WTC11 (cell line): ENCODE results near the gene SLC35F4. TPM values are rescaled to one million over a fixed set of nuclear protein-coding genes. Genes with fewer than 3 reads are reported as not detected.

Source experiments
- ATAC-seq: fragments of 200-7000 bp; cut with Tn5 transposase; 2 replicates; pipeline ENCODE4 v1.10.0; 2021; ENCODE audit warnings: mild to moderate bottlenecking, moderate library complexity
- CTCF ChIA-PET: fragments of 300-600 bp; sonication (Branson Sonifier 250); formaldehyde crosslinking; loops from one replicate; lab custom pipeline; 2021; ENCODE audit warnings: antibody characterized with exemption; lab: Charles Lee
- POLR2A ChIA-PET: fragments of 350-600 bp; sonication (Branson Sonifier 250); formaldehyde crosslinking; loops from one replicate; lab custom pipeline; 2021; ENCODE audit warnings: antibody characterized with exemption; lab: Charles Lee
- DNase-seq: peaks from one replicate; pipeline ENCODE4 v3.0.0; 2021; ENCODE audit warnings: low spot score
- H3K27ac Mint-ChIP-seq: 2 replicates; pipeline ENCODE4 v1.8.0; 2021; ENCODE audit warnings: mixed read lengths
- H3K27me3 Mint-ChIP-seq: 2 replicates; pipeline ENCODE4 v1.8.0; 2021; ENCODE audit warnings: low read depth, mild to moderate bottlenecking, moderate library complexity, mixed read lengths
- H3K36me3 Mint-ChIP-seq: 2 replicates; pipeline ENCODE4 v1.8.0; 2021; ENCODE audit warnings: mixed read lengths
- H3K4me1 Mint-ChIP-seq: 2 replicates; pipeline ENCODE4 v1.8.0; 2022; ENCODE audit warnings: mixed read lengths
- H3K4me3 Mint-ChIP-seq: 2 replicates; pipeline ENCODE4 v1.8.0; 2021; ENCODE audit warnings: mild to moderate bottlenecking, moderate library complexity, mixed read lengths
- H3K9me3 Mint-ChIP-seq: 2 replicates; pipeline ENCODE4 v1.8.0; 2021; ENCODE audit warnings: mixed read lengths
- ARID4B ChIP-seq: sonication (generic); formaldehyde crosslinking; IDR thresholded peaks from 2 replicates; pipeline ENCODE4 v1.8.0; 2023; ENCODE audit warnings: missing genetic modification reagents, mild to moderate bottlenecking, borderline replicate concordance
- CBFB ChIP-seq: sonication (generic); formaldehyde crosslinking; IDR thresholded peaks from 2 replicates; pipeline ENCODE4 v1.8.1; 2022; ENCODE audit warnings: mild to moderate bottlenecking, low read depth, missing genetic modification reagents
- CREB1 ChIP-seq: sonication (generic); formaldehyde crosslinking; IDR thresholded peaks from 2 replicates; pipeline ENCODE4 v1.8.0; 2023; ENCODE audit warnings: mild to moderate bottlenecking, missing genetic modification reagents
- CREM ChIP-seq: sonication (generic); formaldehyde crosslinking; IDR thresholded peaks from 2 replicates; pipeline ENCODE4 v1.8.1; 2022; ENCODE audit warnings: mild to moderate bottlenecking, missing genetic modification reagents, moderate library complexity
- E2F4 ChIP-seq: sonication (generic); formaldehyde crosslinking; IDR thresholded peaks from 2 replicates; pipeline ENCODE4 v1.8.1; 2022; ENCODE audit warnings: low read depth, mild to moderate bottlenecking, moderate library complexity, missing genetic modification reagents, borderline replicate concordance
- ETV6 ChIP-seq: sonication (generic); formaldehyde crosslinking; IDR thresholded peaks from 2 replicates; pipeline ENCODE4 v1.8.1; 2022; ENCODE audit warnings: mild to moderate bottlenecking, missing genetic modification reagents
- FOXP4 ChIP-seq: sonication (generic); formaldehyde crosslinking; IDR thresholded peaks from 2 replicates; pipeline ENCODE4 v1.8.0; 2022; ENCODE audit warnings: mild to moderate bottlenecking, missing genetic modification reagents
- IRF1 ChIP-seq: sonication (generic); formaldehyde crosslinking; IDR thresholded peaks from 2 replicates; pipeline ENCODE4 v1.8.0; 2023; ENCODE audit warnings: missing genetic modification reagents
- JUN ChIP-seq: sonication (generic); formaldehyde crosslinking; IDR thresholded peaks from 2 replicates; pipeline ENCODE4 v1.8.0; 2023; ENCODE audit warnings: mild to moderate bottlenecking, missing genetic modification reagents
- NFE2L1 ChIP-seq: sonication (generic); formaldehyde crosslinking; IDR thresholded peaks from 2 replicates; pipeline ENCODE4 v1.8.1; 2023; ENCODE audit warnings: missing genetic modification reagents
- RORB ChIP-seq: fragments of 250-450 bp; sonication (Bioruptor Pico); IDR thresholded peaks from 2 replicates; pipeline ENCODE4 v1.9.0; 2021; ENCODE audit warnings: mild to moderate bottlenecking
- SMAD3 ChIP-seq: sonication (generic); formaldehyde crosslinking; IDR thresholded peaks from 2 replicates; pipeline ENCODE4 v1.8.0; 2022; ENCODE audit warnings: missing genetic modification reagents, mild to moderate bottlenecking, borderline replicate concordance
- STAT6 ChIP-seq: sonication (generic); formaldehyde crosslinking; conservative IDR thresholded peaks from 2 replicates; pipeline ENCODE4 v1.8.1; 2023; ENCODE audit warnings: mild to moderate bottlenecking, low read depth, missing genetic modification reagents, moderate library complexity
- TEAD4 ChIP-seq: sonication (generic); formaldehyde crosslinking; IDR thresholded peaks from 2 replicates; pipeline ENCODE4 v1.8.0; 2022; ENCODE audit warnings: mild to moderate bottlenecking, missing genetic modification reagents
- USF1 ChIP-seq: sonication (generic); formaldehyde crosslinking; IDR thresholded peaks from 2 replicates; pipeline ENCODE4 v1.8.0; 2022; ENCODE audit warnings: mild to moderate bottlenecking, missing genetic modification reagents
- ZNF263 ChIP-seq: sonication (generic); formaldehyde crosslinking; IDR thresholded peaks from 2 replicates; pipeline ENCODE4 v1.8.1; 2022; ENCODE audit warnings: low read depth, mild to moderate bottlenecking, moderate library complexity, missing genetic modification reagents
- ZNF423 ChIP-seq: fragments of 250-450 bp; sonication (Bioruptor Pico); IDR thresholded peaks from 2 replicates; pipeline ENCODE4 v2.1.2; 2022; ENCODE audit warnings: mild to moderate bottlenecking, moderate library complexity
- ZNF512 ChIP-seq: sonication (generic); formaldehyde crosslinking; IDR thresholded peaks from 2 replicates; pipeline ENCODE4 v1.8.1; 2022; ENCODE audit warnings: missing genetic modification reagents, borderline replicate concordance
- total RNA-seq: library from RNA; stranded (reverse); gene quantifications from 3 replicates; pipeline ENCODE4 v1.2.3, GENCODE V29; 2021

SLC35F4 gene
- total RNA-seq, 1 experiment from 2014 or later = not detected

GRCh38 chr14:57712698-57713097 lies 153.2 kb downstream of the SLC35F4 start (continued):
- no peak for TF ChIP-seq STAT6 (CRISPR knock-in tag)
- no peak for TF ChIP-seq IRF1 (CRISPR knock-in tag)
- TF ChIP-seq ZNF423 (CRISPR knock-in tag) = no peak

- no peak overlapping the region for H3K4me3 Mint-ChIP-seq
- TF ChIP-seq NFE2L1 (CRISPR knock-in tag) = no peak
- TF ChIP-seq RORB (CRISPR knock-in tag) = no peak
- no peak for TF ChIP-seq JUN (CRISPR knock-in tag)
- no peak for TF ChIP-seq CBFB
- no peak for TF ChIP-seq ZNF263 (CRISPR knock-in tag)
- no peak for TF ChIP-seq ARID4B
- no peak for TF ChIP-seq CREB1 (CRISPR knock-in tag)
- no peak for TF ChIP-seq IRF1 (CRISPR knock-in tag)
- no peak for TF ChIP-seq FOXP4
- no peak for TF ChIP-seq USF1
- no peak for TF ChIP-seq CREM
- TF ChIP-seq TEAD4 (CRISPR knock-in tag) = no peak
- no peak for TF ChIP-seq ETV6 (CRISPR knock-in tag)
- no peak for TF ChIP-seq ZNF512 (CRISPR knock-in tag)
- no peak for TF ChIP-seq E2F4 (CRISPR knock-in tag)
- TF ChIP-seq SMAD3 = no peak
- no peak for ATAC-seq
- H3K27ac Mint-ChIP-seq = no peak overlapping the region
- peaks cover 38% of the 10 kb centered on the region for H3K36me3 Mint-ChIP-seq
- ChIA-PET POLR2A (no interaction called here), CTCF (interaction anchor here (0.5 to 1.5 kb wide), 5 partner anchors 39 to 250 kb away, joined by 3 to 5 read pairs (median 4); no protein-coding TSS in a partner anchor)
- peaks cover 39% of the 10 kb centered on the region for H3K9me3 Mint-ChIP-seq
- DNase-seq = no peak
- H3K27me3 Mint-ChIP-seq = peaks cover 66% of the 10 kb centered on the region
- peaks cover 39% of the 10 kb centered on the region for H3K4me1 Mint-ChIP-seq
Measured at GRCh38 chr14:57712102-57712501, 153.8 kb downstream of the SLC35F4 start.
